K562 (cell line): ENCODE results near the gene TLL1. TPM values are rescaled to one million over a fixed set of nuclear protein-coding genes. Genes with fewer than 3 reads are reported as not detected.

Source experiments
- ATAC-seq: fragments of 200-7000 bp; cut with Tn5 transposase; 3 replicates; pipeline ENCODE4 v1.9.1; 2020; ENCODE audit warnings: moderate library complexity
- BruUV-seq: library from RNA; stranded (reverse); fragments of 400-500 nt; replicated peaks from 2 replicates; lab custom pipeline; 2021; lab: Mats Ljungman, UMichigan
- CTCF ChIA-PET: fragments of 300-600 bp; formaldehyde crosslinking; extraction: SDS; loops from one replicate; lab custom pipeline; 2021; ENCODE audit warnings: low intra/inter-chr PET ratio; lab: Yijun Ruan, JAX
- POLR2A ChIA-PET: fragments of 300-600, 350-650 bp; sonication (Branson Sonifier 250); formaldehyde crosslinking; extraction: SDS; loops from one replicate; lab custom pipeline; 2021; ENCODE audit warnings: antibody characterized with exemption, inconsistent platforms; lab: Yijun Ruan, JAX
- DNase-seq, 4 experiments: peaks; one replicate each; pipeline versions ENCODE4 v3.0.0 to v3.0.0-alpha.2; 2011 to 2018; ENCODE audit warnings: low spot score in 3 of 4, mixed read lengths in 3 of 4; ENCODE audit errors: extremely low read depth in 1 of 4
- FAIRE-seq: peaks from 2 replicates; lab custom pipeline; 2011; peaks lifted over from hg19 to GRCh38; lab: Jason Lieb, UNC
- H2AFZ ChIP-seq: 2 replicates; pipeline ENCODE4 v1.6.0; 2011; ENCODE audit warnings: low read depth, low read length, control low read depth, inconsistent platforms
- H3K27ac ChIP-seq: fragments of 200-600 bp; 3 replicates; pipeline ENCODE4 v1.8.0; 2011; ENCODE audit warnings: low read depth, mild to moderate bottlenecking, control low read depth, inconsistent platforms, low read length, moderate library complexity, mixed read lengths; ENCODE audit errors: extremely low read depth
- H3K27me3 ChIP-seq, 2 experiments: fragments of 300-600 bp in 1 of 2; 2 replicates in 1 of 2; 3 replicates in 1 of 2; pipeline versions ENCODE4 v1.6.0 to v1.8.0; 2011; ENCODE audit warnings: inconsistent platforms in 2 of 2, low read length in 2 of 2, mild to moderate bottlenecking in 1 of 2, mixed read lengths in 1 of 2, moderate library complexity in 1 of 2; ENCODE audit not compliant: control insufficient read depth in 2 of 2, insufficient read depth in 2 of 2
- H3K36me3 ChIP-seq: fragments of 300-600 bp; 3 replicates; pipeline ENCODE4 v1.8.0; 2011; ENCODE audit warnings: mild to moderate bottlenecking, low read length, inconsistent platforms; ENCODE audit not compliant: control insufficient read depth, insufficient read depth
- H3K4me1 ChIP-seq, 2 experiments: fragments of 200-600 bp in 1 of 2; replicated peaks in 1 of 2; 2 replicates in 1 of 2; 3 replicates in 1 of 2; pipeline versions ENCODE4 v1.5.1 to v1.8.0; 2011; ENCODE audit warnings: inconsistent platforms in 2 of 2, low read length in 2 of 2, mild to moderate bottlenecking in 1 of 2, mixed read lengths in 1 of 2, moderate library complexity in 1 of 2; ENCODE audit not compliant: control insufficient read depth in 2 of 2, insufficient read depth in 2 of 2
- H3K4me2 ChIP-seq: 2 replicates; pipeline ENCODE4 v1.6.1; 2011; ENCODE audit warnings: low read length, control low read depth, inconsistent platforms, mixed read lengths; ENCODE audit not compliant: insufficient read depth
- H3K4me3 ChIP-seq: fragments of 200-600 bp; sonication (generic), shearing (Covaris generic); 2 replicates; pipeline ENCODE4 v1.5.1; 2016; ENCODE audit warnings: control low read depth, inconsistent platforms
- H3K79me2 ChIP-seq: fragments of 200-600 bp; 3 replicates; pipeline ENCODE4 v1.8.0; 2011; ENCODE audit warnings: low read length, inconsistent platforms; ENCODE audit not compliant: control insufficient read depth, insufficient read depth
- H3K9ac ChIP-seq, 2 experiments: 2 replicates each; pipeline versions ENCODE4 v1.6.0 to v1.6.1; 2011; ENCODE audit warnings: low read depth in 2 of 2, low read length in 2 of 2, control low read depth in 1 of 2, inconsistent platforms in 1 of 2, mild to moderate bottlenecking in 1 of 2, mixed read lengths in 1 of 2; ENCODE audit not compliant: insufficient read depth in 1 of 2
- H3K9me1 ChIP-seq: one replicate; pipeline ENCODE4 v1.6.0; 2011; ENCODE audit warnings: inconsistent platforms, mild to moderate bottlenecking, low read length, moderate library complexity; ENCODE audit not compliant: control insufficient read depth, insufficient read depth
- H3K9me3 ChIP-seq: replicated peaks from 2 replicates; pipeline ENCODE4 v1.5.1; 2011; ENCODE audit warnings: low read depth, low read length, inconsistent platforms; ENCODE audit not compliant: control insufficient read depth, insufficient read depth
- H4K20me1 ChIP-seq: replicated peaks from 2 replicates; pipeline ENCODE4 v1.6.1; 2011; ENCODE audit warnings: low read length, inconsistent platforms, mixed read lengths; ENCODE audit not compliant: control insufficient read depth, insufficient read depth
- ELF1 ChIP-seq: fragments of 200-800 bp; sonication (Bioruptor generic); IDR thresholded peaks from 2 replicates; pipeline ENCODE4 v1.6.1; 2016; ENCODE audit warnings: missing genetic modification characterization, missing compliant biosample characterization
- HDAC6 ChIP-seq: IDR thresholded peaks from 2 replicates; pipeline ENCODE4 v1.6.1; 2012; ENCODE audit warnings: low read depth, mild to moderate bottlenecking, control low read depth, inconsistent platforms, low read length, moderate library complexity
- KAT2B ChIP-seq: IDR thresholded peaks from one replicate; pipeline ENCODE4 v1.6.1; 2012; ENCODE audit warnings: low read depth, mild to moderate bottlenecking, control low read depth, inconsistent platforms, low read length, moderate library complexity
- NR2F6 ChIP-seq: fragments of 450-650 bp; formaldehyde crosslinking; IDR thresholded peaks from 2 replicates; pipeline ENCODE4 v1.4.0; 2020; ENCODE audit warnings: mild to moderate bottlenecking
- PTTG1 ChIP-seq: fragments of 450-650 bp; IDR thresholded peaks from 2 replicates; pipeline ENCODE4 v1.6.1; 2016; ENCODE audit warnings: low read depth, mild to moderate bottlenecking, missing genetic modification characterization, missing compliant biosample characterization
- RAD51 ChIP-seq: fragments of 450-650 bp; IDR thresholded peaks from 2 replicates; pipeline ENCODE4 v1.7.1; 2016; ENCODE audit warnings: low read depth, mild to moderate bottlenecking, borderline replicate concordance
- WGBS: fragments of 100-300 bp; shearing (Covaris generic); methylation state at CpG from one replicate; pipeline ENCODE4 v1.1.6; 2016; ENCODE audit warnings: low coverage, mixed read lengths; ENCODE audit not compliant: insufficient coverage; ENCODE audit errors: missing lambda C conversion rate; 5-methylcytosine and 5-hydroxymethylcytosine counted together
- in situ Hi-C: fragments of 300-500 bp; cut with MboI; formaldehyde crosslinking; loops from 4 replicates; pipeline ENCODE4 v1.15.0; 2018; ENCODE audit warnings: inconsistent platforms, mixed read lengths
- intact Hi-C: fragments of 100-400 bp; cut with micrococcal nuclease; formaldehyde crosslinking; loops from 2 replicates; pipeline ENCODE4 v1.14.2; 2022
- polyA plus RNA-seq, 8 experiments: library from polyadenylated mRNA; depleted of rRNA in 4 of 8; stranded (reverse) in 5 of 8; unstranded in 3 of 8; fragments of >200 nt; fragmentation: Nextera tagmentation in 2 of 8; fragmentation: Illumina TruSeq in 1 of 8; extraction: Ambion mirVana in 2 of 8; extraction: Trizol in 1 of 8; gene quantifications; 2 replicates each; pipeline versions ENCODE4 v1.2.1 to v1.2.3, GENCODE V29; 2011 to 2014; ENCODE audit warnings: inconsistent platforms in 1 of 8, missing spikeins in 1 of 8
- total RNA-seq, 7 experiments: library from RNA; depleted of rRNA in 6 of 7; stranded (reverse); fragments of >200 nt in 6 of 7; fragmentation: Illumina TruSeq in 2 of 7; extraction: Trizol in 2 of 7; gene quantifications; 2 replicates each; pipeline versions ENCODE4 v1.2.1 to v1.2.3, GENCODE V29; 2011 to 2021; ENCODE audit warnings: low replicate concordance in 1 of 7
- TF ChIP-seq, protein P1 (sequence below): fragments of 450-650 bp; IDR thresholded peaks from 2 replicates; pipeline ENCODE4 v1.6.1; 2017; ENCODE audit warnings: antibody characterized with exemption, mild to moderate bottlenecking
- TF ChIP-seq, protein P2 (sequence below), 3 experiments: IDR thresholded peaks in 2 of 3; conservative IDR thresholded peaks in 1 of 3; 2 replicates each; pipeline ENCODE4 v1.5.1; 2011 to 2012; ENCODE audit warnings: low read length in 3 of 3, mild to moderate bottlenecking in 3 of 3, control low read depth in 2 of 3, improper control_type of control experiment in 1 of 3, inconsistent platforms in 1 of 3, low read depth in 1 of 3, mixed read lengths in 1 of 3, moderate library complexity in 1 of 3; ENCODE audit not compliant: insufficient read depth in 2 of 3
- TF ChIP-seq, protein P3 (sequence below): fragments of 250-450 bp; sonication (Bioruptor Pico); IDR thresholded peaks from 2 replicates; pipeline ENCODE4 v1.4.0; 2020; ENCODE audit warnings: mild to moderate bottlenecking, moderate library complexity
- TF ChIP-seq, protein P4 (sequence below): fragments of 450-650 bp; formaldehyde crosslinking; IDR thresholded peaks from 2 replicates; pipeline ENCODE4 v1.4.0; 2020; ENCODE audit warnings: mild to moderate bottlenecking, moderate library complexity
- TF ChIP-seq, protein P5 (sequence below): fragments of 250-450 bp; sonication (Bioruptor Pico); IDR thresholded peaks from 2 replicates; pipeline ENCODE4 v1.9.0; 2021; ENCODE audit warnings: mild to moderate bottlenecking

Gene TLL1
- total and polyA plus RNA-seq, 9 of the 15 experiments (the other 6 are each of a cell fraction or from before 2014, with no cell fraction given), result not detected

DNA sequence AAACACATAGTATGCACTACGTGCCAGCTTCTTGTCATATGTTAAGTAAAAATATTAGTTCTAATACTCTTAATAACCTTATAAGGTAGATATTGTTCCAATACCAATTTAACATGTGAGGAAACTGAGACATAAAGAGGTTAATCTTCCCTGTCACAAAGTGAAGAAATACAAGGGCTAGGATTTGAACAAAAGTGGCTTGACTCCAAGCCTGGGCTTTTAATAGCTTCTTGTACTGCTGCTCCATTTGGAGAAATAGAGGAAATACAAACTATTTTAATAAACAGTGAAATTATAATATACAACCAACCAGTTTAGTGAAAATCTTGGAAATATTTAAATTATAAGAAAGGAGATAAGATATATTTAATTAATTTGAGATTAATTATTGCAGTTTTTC, 33.2 kb downstream of the TLL1 start (continued):
- TF ChIP-seq, protein P1, sequence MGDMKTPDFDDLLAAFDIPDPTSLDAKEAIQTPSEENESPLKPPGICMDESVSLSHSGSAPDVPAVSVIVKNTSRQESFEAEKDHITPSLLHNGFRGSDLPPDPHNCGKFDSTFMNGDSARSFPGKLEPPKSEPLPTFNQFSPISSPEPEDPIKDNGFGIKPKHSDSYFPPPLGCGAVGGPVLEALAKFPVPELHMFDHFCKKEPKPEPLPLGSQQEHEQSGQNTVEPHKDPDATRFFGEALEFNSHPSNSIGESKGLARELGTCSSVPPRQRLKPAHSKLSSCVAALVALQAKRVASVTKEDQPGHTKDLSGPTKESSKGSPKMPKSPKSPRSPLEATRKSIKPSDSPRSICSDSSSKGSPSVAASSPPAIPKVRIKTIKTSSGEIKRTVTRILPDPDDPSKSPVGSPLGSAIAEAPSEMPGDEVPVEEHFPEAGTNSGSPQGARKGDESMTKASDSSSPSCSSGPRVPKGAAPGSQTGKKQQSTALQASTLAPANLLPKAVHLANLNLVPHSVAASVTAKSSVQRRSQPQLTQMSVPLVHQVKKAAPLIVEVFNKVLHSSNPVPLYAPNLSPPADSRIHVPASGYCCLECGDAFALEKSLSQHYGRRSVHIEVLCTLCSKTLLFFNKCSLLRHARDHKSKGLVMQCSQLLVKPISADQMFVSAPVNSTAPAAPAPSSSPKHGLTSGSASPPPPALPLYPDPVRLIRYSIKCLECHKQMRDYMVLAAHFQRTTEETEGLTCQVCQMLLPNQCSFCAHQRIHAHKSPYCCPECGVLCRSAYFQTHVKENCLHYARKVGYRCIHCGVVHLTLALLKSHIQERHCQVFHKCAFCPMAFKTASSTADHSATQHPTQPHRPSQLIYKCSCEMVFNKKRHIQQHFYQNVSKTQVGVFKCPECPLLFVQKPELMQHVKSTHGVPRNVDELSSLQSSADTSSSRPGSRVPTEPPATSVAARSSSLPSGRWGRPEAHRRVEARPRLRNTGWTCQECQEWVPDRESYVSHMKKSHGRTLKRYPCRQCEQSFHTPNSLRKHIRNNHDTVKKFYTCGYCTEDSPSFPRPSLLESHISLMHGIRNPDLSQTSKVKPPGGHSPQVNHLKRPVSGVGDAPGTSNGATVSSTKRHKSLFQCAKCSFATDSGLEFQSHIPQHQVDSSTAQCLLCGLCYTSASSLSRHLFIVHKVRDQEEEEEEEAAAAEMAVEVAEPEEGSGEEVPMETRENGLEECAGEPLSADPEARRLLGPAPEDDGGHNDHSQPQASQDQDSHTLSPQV, result no peak
- TF ChIP-seq, all 486 proteins: peak for 0

DNA sequence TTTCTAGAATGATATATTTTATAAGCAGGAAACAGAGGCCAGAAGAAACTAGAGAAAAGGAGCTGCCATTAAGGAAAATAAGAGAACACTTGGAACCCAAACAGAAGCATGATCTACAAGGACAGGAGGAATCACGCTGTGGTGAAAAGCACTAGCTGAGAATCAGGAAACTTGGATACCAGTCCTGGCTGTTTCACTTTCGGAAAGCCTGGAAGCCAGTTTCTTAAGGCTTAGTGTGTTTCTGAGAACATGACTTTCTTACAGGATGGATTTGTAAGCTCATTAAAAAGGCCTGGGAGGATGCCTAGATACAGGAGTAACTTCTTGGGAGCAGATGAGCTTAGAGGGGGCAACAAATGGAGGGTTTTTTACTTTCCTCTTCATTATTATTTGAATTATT, 36.9 kb downstream of the TLL1 start:
- DNase-seq, result no peak
- H3K9ac ChIP-seq, result no peak overlapping the region
- in situ Hi-C loops (no loop called here), intact Hi-C loops (no loop called here)
- no peaks in the 10 kb centered on the region for H3K27me3 ChIP-seq
- H2AFZ ChIP-seq, result no peak overlapping the region
- H3K36me3 ChIP-seq, result no peaks in the 10 kb centered on the region
- no peak overlapping the region for H3K27ac ChIP-seq
- ChIA-PET CTCF (no interaction called here), POLR2A (no interaction called here)
- no peaks in the 10 kb centered on the region for H3K79me2 ChIP-seq
- ATAC-seq, result no peak
- BruUV-seq, result no TSS peak
- H3K9me1 ChIP-seq, result no peaks in the 10 kb centered on the region
- H3K4me2 ChIP-seq, result no peak overlapping the region
- WGBS, result 0% methylated on average over 2 of the region's 2 CpGs
- no peak for FAIRE-seq
- H3K4me3 ChIP-seq, result no peak overlapping the region
- H4K20me1 ChIP-seq, result no peaks in the 10 kb centered on the region
- H3K9me3 ChIP-seq, result no peaks in the 10 kb centered on the region
- H3K4me1 ChIP-seq, result no peaks in the 10 kb centered on the region
- TF ChIP-seq, protein P2, sequence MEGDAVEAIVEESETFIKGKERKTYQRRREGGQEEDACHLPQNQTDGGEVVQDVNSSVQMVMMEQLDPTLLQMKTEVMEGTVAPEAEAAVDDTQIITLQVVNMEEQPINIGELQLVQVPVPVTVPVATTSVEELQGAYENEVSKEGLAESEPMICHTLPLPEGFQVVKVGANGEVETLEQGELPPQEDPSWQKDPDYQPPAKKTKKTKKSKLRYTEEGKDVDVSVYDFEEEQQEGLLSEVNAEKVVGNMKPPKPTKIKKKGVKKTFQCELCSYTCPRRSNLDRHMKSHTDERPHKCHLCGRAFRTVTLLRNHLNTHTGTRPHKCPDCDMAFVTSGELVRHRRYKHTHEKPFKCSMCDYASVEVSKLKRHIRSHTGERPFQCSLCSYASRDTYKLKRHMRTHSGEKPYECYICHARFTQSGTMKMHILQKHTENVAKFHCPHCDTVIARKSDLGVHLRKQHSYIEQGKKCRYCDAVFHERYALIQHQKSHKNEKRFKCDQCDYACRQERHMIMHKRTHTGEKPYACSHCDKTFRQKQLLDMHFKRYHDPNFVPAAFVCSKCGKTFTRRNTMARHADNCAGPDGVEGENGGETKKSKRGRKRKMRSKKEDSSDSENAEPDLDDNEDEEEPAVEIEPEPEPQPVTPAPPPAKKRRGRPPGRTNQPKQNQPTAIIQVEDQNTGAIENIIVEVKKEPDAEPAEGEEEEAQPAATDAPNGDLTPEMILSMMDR (IDR thresholded peaks at IDR 0.05 in 2 of 3, conservative IDR thresholded peaks at IDR 0.05 in 1 of 3; ENCODE audit: insufficient read depth in 2 of 3, low read depth in 1 of 3, low read length in 3 of 3), result no peak
- TF ChIP-seq KAT2B (no peak), HDAC6 (no peak), NR2F6 (no peak), RAD51 (no peak), ELF1 (tag) (no peak), PTTG1 (no peak)
- TF ChIP-seq, protein P3, sequence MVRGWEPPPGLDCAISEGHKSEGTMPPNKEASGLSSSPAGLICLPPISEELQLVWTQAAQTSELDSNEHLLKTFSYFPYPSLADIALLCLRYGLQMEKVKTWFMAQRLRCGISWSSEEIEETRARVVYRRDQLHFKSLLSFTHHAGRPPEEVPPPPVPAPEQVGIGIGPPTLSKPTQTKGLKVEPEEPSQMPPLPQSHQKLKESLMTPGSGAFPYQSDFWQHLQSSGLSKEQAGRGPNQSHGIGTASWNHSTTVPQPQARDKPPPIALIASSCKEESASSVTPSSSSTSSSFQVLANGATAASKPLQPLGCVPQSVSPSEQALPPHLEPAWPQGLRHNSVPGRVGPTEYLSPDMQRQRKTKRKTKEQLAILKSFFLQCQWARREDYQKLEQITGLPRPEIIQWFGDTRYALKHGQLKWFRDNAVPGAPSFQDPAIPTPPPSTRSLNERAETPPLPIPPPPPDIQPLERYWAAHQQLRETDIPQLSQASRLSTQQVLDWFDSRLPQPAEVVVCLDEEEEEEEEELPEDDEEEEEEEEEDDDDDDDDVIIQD, result no peak
- TF ChIP-seq, protein P4, sequence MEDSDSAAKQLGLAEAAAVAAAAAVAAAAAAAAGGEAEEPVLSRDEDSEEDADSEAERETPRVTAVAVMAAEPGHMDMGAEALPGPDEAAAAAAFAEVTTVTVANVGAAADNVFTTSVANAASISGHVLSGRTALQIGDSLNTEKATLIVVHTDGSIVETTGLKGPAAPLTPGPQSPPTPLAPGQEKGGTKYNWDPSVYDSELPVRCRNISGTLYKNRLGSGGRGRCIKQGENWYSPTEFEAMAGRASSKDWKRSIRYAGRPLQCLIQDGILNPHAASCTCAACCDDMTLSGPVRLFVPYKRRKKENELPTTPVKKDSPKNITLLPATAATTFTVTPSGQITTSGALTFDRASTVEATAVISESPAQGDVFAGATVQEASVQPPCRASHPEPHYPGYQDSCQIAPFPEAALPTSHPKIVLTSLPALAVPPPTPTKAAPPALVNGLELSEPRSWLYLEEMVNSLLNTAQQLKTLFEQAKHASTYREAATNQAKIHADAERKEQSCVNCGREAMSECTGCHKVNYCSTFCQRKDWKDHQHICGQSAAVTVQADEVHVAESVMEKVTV (CRISPR knock-in tag), result no peak
- TF ChIP-seq, protein P5, sequence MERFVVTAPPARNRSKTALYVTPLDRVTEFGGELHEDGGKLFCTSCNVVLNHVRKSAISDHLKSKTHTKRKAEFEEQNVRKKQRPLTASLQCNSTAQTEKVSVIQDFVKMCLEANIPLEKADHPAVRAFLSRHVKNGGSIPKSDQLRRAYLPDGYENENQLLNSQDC, result no peak
